GM19452 (cell line): ENCODE data around the gene GALNT18.
A peak's percentile ranks its signal among the peaks of the same experiment; 100 is the strongest.

ENCODE experiments used
- ATAC-seq: cut with Tn5 transposase; IDR thresholded peaks from one replicate; pipeline ENCODE4 v1.9.1; 2021; ENCODE audit not compliant: unreplicated experiment

Gene GALNT18

DNA sequence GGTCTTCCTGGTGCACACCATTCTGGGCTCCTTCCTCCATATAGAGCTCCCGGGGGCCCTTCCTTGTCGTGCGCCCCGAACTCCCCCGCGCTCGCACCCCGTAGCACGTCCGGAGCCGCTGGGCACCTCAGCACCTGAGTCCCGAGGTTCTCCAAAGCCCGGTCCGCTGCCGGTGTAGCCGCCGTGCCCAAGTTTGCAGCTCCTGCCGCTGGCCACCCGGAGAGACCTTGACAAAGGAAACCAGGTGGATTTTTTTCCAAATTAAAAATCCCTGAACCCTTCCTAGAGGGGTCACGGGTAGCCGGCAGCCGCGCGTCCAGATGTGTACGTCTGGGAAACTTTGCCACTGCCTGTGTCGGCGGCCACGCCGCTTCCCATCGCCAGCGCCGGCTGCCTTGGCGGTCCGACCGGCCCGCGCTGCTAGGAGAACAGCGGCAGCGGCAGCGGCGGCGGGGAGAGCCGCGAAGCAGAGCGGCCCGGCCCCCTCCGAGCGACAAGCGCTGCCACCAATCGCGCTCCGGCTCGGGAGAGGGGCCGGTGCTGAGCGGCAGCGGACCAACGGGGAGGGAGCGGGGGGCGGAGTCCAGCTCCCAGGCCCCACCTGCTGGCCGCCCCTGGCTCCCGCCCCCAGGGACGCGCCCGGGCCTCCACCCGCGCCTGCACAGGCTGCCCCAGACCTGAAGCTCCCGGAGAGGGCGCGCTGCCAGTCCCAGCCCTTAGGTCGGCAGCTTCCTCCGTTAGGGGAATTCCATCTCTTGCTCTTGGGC, at the start of gene GALNT18:
Gene GALNT18, minus strand, starts transcription at position 433 of the 767 bp plus-strand sequence.
- peak; percentile 97 for ATAC-seq

DNA sequence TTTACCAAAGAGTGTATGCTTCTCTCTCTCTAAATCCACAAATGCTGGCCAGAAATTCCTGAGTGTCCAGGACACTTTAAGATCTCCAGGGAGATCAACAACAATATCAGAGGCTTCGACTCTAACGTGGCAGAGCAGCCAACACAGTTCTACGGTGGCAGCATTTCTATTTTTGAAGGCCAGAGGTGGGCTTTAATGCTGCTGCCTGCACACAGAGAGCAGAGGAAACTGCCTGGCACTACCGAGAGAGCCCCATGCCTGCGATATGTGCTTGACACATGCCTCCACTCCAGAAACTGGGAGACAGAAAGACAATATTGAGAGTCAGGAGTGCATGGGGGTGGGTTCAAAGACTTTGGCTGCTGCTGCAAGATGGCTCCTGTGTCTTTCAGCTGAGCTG, 48.8 kb upstream of the GALNT18 start:
- ATAC-seq, result no peak

DNA sequence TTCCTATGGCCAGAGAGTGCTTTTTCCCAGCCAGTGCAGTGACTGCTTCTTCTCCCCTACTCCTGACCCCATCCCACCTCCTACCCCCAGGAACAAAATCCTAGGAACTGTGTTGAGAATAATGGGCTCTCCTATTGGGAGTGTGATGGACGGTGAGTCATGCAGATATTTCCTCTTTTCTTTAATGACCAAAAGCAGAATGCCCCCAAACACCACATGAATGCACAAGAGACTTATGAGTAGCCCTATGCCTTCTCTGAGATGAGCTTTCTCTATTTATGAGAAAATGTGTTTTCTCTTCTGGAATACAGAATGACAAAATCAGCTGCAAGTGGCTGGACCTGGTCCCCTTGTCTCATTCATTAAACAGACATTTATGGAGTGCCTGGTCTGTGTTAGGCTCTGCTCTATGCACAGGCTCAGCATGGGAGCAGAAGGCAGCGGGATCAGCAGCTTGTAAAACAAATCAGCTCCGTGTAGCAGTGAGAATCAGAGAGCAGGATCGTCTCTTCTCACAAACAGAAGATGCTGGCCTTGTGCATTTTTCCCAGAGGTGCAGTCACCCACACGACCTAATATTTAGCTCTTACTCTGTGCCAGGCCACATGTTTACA, 47.5 kb upstream of the GALNT18 start:
- ATAC-seq, result no peak

DNA sequence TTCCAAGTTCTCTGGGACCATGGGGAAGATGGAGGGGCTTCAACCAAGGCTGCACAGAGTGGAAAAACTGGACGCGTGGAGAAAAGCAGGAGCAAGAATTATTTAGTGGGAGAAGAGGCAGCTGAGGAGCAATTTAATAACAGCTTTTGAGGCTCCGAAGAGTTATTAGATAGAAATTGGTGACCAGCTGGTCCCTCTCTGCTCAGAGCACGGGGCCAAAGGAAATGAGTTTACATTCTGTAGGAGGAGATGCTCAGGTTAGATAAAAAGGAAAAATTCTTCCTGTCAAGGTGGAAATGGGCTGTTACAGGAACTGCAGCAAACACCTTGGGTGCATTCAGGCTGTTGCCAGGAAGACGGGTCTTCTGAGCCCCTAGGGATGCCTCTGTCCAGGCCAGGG, 47.0 kb upstream of the GALNT18 start:
- no peak for ATAC-seq

DNA sequence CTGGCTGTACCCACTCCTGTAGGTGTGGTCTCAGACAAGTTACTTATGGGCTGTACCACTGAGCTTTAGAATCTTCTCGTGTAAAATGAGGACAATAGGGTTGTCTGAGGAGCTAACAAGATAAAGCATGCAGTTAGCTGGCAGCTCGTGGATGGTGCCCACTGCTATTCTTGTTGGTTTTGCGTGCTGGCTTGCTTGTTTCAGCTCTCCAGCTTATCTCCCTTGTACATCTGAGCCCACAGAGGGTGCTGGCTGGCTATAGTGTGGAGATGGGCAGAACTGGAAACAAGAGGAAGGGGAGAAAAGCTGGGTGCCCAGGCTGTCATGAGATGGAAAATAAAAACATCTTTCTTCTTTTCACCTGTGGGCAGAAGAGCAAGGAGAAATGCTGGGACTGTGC, 46.5 kb upstream of the GALNT18 start:
- no peak for ATAC-seq

DNA sequence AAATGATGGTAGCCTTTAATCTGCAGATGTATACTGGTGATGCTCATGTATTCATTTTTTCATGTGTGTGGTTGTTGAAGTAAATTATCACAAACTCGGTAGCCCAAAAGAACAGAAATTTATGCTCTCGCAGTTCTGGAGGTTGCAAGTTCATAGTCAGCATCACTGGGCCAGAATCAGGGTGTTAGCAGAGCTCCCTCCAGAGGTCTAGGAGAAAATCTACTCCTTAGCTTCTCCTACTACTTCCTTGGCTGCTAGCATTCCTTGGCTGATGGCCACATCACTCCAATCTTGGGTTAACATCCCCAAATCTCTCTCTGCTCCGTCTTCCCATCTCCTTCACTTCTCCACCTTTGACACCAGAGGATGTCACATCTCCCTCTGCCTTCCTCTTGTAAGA, 45.3 kb upstream of the GALNT18 start:
- ATAC-seq, result no peak

DNA sequence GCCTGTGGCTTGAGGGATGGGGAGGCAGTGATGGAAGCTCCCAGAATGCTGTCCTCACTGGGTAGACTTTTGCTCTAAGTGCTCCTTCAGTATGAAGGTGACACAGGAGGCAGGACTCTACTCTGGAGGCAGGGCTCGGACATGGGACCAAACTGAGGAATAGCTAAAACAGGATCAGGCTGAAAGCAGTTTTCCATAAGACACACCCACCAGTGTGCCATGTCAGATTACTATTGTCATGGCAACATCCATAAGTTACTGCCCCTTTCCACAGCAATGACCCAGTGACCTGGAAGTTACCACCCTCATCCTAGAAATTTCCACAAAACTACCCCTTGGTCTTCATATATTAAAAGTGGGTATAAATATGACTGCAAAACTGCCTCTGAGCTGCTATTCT, 43.6 kb upstream of the GALNT18 start:
- ATAC-seq, result no peak

DNA sequence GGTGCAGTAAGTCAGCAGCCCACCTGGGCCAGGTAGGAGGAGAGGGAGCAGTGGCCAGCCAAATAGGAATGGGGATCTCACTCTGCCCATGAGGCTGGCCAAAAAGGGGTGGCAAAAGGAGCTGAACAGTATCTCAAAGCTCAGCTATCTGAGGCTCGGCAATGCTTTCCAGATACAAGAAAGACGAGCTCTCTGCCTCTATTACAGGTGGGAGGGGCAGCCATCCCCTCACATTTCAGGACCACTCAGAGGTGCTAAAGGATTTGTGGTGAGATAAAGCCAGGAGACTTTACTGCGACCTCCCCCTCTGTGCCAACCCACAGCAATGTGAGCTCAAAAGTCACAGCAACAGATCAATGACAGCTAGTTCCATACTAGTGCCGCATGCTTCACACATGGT, 42.1 kb upstream of the GALNT18 start:
- ATAC-seq, result no peak

DNA sequence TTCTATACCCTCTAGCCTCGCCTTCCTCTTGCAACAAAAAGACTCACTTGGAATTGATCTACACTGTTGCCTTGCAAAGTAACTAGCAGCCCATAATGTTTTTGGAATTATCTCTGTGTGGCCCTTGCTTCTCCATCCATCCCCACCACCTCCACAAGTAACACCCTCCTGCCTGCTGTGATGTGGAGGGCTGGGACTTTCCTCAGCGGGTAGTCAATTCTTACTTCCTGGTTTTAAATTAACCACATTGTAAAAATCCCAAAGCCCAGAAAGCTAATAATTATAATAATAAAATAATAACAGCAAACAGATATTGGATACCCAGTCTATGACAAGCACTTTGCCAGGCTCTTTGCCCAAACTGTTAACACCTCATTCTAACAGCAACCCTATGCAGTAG, 40.8 kb upstream of the GALNT18 start:
- ATAC-seq, result no peak

DNA sequence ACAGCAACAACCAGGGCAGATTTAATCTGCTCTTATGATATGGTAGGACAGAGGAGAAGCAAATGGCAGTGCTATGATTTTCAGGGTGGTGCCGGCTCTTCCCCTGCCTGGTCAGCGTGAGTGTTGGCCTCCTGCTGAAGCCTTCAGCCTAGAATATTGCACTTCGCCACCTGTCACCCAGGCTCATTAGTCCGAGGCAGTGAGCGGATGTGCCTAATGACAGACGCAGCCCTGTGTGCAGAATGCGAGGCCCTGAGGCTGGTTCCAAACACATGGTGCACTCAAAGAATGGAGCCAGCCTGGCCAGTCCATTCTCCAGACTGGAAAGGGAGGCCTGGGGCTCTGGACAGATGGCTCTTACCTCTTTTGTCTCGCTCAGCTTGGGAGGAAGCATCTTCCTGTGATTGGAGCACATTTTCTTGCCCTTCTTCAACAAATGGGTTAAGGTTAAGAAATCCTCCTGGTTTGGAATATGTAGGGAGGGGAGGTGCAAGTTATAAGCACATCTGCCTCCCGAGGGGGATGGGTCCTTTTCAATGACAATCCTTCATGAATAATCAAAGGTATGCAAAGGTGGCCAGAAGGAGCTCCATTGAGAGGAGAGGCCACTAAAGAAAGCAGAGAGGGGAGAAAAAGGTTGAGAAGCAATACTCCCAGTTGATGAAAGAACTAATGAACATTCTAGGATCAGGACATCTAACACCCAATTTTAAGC, 39.7 kb upstream of the GALNT18 start:
- ATAC-seq, result no peak

DNA sequence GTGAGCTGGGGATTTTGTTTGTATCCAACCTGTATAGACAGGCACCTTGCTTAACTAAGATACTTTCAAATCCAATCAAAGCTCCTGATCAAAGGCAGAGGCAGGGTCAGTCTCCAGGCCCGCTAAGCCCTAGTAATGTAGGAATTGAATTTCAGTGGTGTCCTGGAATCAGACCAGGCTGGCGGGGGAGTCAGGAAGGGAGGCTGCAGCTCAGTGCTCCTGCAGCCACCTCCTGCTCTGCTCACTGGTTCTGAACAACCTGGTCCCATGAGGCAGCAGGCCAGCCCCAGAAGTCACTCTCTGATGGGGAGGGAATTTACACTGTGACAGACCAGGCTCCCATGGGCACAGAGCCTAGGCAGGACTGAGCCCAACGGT, 38.5 kb upstream of the GALNT18 start:
- no peak for ATAC-seq

DNA sequence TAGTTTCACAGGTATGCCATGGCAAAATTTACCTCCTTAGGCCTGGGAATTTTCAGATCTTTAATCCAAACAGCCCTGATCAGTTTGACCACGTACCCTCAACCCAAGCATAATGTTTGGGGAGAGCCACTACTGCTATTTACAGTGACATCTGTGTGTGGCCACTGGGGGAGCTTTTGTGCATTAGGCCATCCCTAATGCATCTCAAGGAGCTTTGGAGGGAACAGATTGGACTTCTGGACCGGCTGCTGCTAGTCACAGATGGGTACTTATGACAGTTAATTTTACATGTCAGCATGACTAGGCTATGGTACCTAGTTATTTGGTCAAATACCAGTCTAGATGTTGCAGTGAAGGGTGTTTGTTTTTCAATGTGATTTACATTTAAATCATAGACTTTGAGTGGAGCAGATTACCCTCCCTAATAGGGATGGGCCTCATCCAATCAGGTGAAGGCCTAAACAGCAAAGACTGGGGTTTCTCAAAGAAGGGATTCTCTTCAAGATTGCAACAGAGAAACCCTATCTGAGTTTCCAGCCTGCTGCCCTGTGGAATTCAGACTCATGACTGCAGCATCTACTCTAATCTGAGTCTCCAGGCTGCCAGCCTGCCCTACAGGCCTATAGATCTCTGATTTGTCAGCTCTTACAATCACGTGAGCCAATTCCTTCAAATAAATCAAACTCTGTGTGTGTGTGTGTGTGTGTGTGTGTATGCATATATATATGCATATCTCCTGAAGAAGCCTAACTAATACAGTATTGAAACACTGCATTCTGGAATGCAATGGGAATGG, 38.0 kb upstream of the GALNT18 start:
- ATAC-seq, result no peak

DNA sequence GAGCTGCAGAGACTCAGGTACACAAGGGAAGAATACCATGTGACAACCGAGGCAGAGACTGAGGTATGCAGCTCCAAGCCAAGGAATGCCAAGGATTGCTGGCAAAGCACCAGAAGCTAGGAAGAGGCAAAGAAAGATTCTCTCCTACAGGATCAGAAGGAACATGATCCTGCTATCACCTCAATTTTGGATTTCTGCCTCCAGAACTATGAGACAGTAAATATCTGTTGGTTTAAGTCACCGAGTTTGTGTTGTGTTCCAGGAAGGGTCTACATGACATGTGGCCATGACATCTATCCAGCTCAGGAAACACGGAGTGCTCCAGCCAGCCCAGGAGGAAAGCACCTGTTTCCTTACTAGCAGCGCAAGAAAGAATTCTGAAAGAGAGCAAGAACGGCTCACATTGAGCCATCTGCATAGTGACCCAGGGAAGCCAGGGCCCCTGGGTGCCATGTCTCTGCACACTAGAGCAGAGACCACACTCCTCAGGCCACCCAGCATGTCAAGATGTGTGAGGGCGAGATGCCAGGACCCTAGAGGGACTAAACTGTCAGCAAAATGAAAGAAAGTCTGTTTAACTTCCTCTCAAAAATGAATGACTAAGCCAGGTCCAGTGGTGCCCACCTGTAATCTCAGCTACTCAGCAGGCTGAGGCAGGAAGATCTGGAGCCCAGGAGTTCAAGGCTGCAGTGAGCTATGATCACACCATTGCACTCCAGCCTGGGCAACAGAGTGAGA, 35.6 kb upstream of the GALNT18 start:
- ATAC-seq, result no peak

DNA sequence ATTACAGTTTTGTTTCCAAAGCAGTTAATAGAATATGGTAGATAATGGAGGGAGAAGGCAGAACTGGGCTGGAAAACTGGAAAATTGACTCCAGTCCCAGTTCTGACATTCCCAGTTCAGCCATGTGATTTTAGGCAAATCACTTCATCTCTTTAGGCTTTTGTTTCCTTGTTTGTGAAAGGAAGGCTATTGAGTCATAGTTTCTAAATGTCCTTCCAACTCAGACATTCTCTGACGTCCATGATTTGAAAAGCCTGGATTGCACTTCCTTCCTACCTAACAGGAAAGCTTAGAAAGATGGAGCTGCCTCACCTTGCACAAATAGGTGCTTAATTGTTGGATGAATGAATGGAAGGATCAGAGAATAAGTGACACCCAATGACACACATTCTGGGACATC, 19.8 kb upstream of the GALNT18 start:
- no peak for ATAC-seq

DNA sequence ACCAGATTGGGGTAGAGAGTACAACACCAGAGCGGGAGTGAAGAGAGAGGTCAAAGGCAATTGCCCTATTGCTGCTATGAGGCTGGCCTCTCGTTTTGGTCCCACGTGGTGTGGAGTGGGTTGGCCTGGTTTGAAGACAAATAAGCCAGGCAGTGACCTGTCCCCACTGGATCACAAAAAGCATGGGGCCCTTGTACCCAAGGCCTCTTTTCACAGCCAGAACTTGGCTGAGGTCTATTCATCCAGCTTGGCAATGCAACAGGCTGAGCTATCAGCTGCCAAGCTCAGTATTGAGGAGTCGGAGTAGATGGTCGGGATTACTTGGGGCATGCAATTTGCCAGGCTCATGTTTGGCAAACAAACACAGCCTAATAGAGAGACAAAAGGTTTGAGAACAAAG, 19.2 kb upstream of the GALNT18 start:
- no peak for ATAC-seq

DNA sequence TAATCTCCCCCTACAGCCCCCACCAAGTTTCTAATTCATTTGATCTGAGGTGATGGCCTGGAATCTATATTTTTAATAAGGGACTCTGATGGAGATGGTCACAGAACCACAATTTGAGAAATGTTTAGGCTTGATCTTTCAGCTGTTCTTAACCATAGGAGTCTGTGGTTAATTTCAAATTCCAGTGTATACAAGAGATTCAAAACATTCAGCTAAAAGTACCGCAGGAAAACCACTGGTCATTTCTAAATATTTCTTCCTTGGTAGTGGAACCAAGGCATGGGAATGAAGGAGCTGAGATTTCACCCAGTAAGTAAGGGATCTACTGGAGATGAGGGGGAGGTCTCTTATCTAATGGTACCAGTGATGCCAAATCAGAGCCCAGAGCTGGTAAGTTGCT, 18.3 kb upstream of the GALNT18 start:
- no peak for ATAC-seq

DNA sequence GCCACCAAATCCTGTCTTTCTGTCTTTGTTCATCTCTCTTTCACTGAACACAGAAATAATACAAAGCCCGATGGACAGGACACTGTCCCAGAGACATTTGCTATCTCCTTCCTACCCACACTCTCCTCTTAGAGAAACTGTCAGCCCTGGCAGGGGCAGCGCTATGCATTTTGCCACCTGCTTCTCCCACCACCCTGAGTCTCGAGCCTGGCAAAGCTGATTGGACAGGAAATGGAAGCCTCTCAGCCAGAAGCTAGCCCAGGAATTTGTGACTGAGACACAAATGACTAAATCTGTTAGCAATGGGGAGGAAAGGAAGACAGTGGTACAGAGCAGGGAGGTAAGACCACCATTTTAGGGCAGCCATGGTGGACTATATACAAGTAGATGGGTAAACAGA, 14.9 kb upstream of the GALNT18 start:
- ATAC-seq, result no peak

DNA sequence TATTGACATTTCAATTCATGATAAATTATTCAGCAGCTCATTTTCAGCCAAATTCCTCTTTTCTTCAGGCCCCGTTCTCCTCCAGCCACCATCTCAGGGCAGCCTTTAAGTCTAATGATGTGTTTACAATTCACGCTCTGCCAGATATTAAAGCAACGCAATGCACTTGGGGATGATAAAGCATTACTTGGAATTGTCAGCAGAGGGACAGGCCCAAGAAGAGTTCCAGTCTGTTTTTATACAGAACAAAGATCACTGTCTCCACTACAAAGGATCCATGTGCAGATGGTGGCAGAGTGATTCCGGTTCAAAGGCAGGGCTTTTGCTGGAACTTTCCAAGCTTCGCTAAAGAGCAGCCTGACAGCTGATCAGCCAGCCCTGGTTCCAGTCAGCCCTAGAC, 13.6 kb upstream of the GALNT18 start:
- no peak for ATAC-seq

DNA sequence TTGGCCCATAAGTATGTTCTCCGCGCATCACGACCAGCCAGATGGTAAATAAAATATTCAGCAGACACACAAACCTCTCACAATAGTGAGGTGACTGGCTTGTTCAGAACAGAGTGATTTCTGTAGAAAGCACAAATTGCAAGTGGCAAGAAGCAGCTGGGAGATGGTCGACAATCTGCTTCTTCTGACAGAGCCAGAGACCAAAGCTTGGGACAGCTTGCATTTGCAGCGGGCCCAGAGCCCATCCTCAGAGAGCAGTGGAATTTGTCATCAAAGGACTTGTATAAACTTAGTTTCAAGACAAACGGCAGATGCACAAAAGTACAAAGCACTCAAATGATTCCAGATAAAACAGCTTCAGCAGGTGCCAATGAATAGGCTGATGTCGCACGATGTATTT, 7.6 kb upstream of the GALNT18 start:
- no peak for ATAC-seq

DNA sequence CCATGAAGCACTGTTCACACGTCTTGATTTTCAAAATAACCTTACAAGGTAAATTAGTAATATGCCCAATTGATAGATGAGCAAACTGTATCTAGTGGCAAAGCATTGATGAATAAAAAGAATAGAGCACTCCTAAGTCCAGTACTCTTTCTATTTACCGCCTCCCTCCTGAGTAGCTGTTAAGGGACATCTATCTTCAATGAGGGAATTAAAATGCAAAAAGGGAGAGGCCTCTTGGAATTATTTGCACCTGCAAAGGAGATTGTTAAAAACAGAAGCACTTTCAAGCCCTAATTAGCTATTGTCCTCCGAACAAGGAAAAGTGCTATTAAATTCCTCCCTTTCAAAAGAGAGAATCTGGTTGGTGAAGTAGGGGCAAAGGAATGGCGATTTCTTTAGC, 6.8 kb upstream of the GALNT18 start:
- no peak for ATAC-seq

DNA sequence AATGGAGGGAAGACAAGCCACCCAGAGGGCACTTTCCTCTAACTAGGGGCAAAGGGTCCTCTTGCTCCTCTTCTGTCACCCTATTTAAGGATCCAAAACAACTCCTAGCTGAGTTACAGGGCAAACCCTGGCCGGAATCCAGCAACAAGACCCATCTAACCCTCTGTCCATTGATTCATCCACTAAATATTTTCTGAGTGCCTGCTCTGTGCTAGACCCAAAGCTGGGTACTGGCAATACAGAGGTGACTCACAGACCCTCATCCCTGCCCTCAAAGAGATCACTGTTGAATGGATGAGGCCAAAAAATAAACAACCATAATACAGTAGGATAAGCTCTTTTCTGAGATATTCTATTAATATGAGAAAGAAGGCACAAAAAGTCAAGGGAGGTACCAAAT, 4.3 kb upstream of the GALNT18 start:
- no peak for ATAC-seq
